Spleen (tissue), 7 donors: ENCODE measurements around the gene UST.

Source experiments
- POLR2A ChIP-seq, 3 donors: fragments of 450-650 bp; IDR thresholded peaks; one replicate each; pipeline ENCODE4 v1.5.1; 2017; ENCODE audit warnings: antibody characterized with exemption in 3 of 3, mild to moderate bottlenecking in 1 of 3
- TF ChIP-seq, protein P1 (sequence below), 11 experiments: fragments of 200-600 bp in 7 of 11; fragments of 450-650 bp in 4 of 11; sonication (generic) in 4 of 11; IDR thresholded peaks in 8 of 11; conservative IDR thresholded peaks in 3 of 11; 1 replicate in 7 of 11; 2 replicates in 4 of 11; pipeline versions ENCODE4 v1.4.0 to v1.8.0; 2016 to 2021; ENCODE audit warnings: antibody characterized with exemption in 11 of 11, inconsistent platforms in 4 of 11, mild to moderate bottlenecking in 1 of 11
- donor health status: DM: no; HTN: no; CAD: no; lungs with moderate emphysema.
- donor health status: DM: no; HTN: no; CAD: no.
- donor health status: DM: no; HTN: no; CAD: no.

GRCh38 chr6:148983101-148983761 is 236.4 kb downstream of the UST start:
- TF ChIP-seq, protein P1, sequence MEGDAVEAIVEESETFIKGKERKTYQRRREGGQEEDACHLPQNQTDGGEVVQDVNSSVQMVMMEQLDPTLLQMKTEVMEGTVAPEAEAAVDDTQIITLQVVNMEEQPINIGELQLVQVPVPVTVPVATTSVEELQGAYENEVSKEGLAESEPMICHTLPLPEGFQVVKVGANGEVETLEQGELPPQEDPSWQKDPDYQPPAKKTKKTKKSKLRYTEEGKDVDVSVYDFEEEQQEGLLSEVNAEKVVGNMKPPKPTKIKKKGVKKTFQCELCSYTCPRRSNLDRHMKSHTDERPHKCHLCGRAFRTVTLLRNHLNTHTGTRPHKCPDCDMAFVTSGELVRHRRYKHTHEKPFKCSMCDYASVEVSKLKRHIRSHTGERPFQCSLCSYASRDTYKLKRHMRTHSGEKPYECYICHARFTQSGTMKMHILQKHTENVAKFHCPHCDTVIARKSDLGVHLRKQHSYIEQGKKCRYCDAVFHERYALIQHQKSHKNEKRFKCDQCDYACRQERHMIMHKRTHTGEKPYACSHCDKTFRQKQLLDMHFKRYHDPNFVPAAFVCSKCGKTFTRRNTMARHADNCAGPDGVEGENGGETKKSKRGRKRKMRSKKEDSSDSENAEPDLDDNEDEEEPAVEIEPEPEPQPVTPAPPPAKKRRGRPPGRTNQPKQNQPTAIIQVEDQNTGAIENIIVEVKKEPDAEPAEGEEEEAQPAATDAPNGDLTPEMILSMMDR (IDR thresholded peaks at IDR 0.05 in 8 of 11, conservative IDR thresholded peaks at IDR 0.05 in 3 of 11), result no peak
- no peak for TF ChIP-seq POLR2A (IDR thresholded peaks at IDR 0.05)
